GM20000 (cell line): ENCODE measurements around the gene CHRNG.
"Not testable (repeated sequence)": the region's sequence is repeated elsewhere in the genome, so short reads cannot be mapped to it uniquely, and the experiment has no call there.

Experiments
- DNase-seq: peaks from one replicate; pipeline ENCODE4 v3.0.0; 2012; ENCODE audit warnings: low spot score
- TF ChIP-seq, protein P1 (sequence below): IDR thresholded peaks from 2 replicates; pipeline ENCODE4 v1.5.1; 2012; ENCODE audit warnings: mild to moderate bottlenecking, control low read depth; ENCODE audit errors: extremely low read depth, missing control alignments

CHRNG gene

DNA sequence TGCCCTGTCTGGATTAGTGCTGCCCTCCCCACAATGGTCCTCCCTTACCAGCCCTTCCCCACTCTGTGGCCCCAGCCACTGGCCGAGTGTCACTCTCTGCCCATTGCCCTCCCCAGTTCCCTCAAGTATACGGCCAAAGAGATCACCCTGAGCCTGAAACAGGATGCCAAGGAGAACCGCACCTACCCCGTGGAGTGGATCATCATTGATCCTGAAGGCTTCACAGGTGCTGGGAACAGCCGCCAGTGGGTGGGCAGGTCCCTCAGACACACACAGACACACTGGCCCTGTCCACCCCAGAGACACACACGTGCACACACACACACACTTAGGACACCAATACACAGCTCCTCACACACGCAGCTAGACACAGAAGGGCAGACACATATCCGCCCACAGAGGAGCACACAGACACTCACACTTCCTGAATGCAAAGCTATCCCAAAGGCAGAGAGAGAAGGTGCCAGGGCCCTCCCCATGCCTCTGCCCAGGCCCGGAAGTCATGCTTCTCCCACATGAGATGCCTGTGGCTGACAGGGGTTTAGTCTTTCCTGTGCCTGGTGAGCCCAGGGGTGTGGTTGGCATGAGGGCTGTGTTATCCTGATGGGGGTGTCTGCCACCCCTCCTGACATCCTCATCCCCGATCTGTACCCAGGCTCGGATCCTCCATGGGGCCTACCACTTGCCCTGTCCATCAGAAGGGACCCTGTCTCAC lies 10.6 kb upstream of the CHRNG start:
- TF ChIP-seq, protein P1, sequence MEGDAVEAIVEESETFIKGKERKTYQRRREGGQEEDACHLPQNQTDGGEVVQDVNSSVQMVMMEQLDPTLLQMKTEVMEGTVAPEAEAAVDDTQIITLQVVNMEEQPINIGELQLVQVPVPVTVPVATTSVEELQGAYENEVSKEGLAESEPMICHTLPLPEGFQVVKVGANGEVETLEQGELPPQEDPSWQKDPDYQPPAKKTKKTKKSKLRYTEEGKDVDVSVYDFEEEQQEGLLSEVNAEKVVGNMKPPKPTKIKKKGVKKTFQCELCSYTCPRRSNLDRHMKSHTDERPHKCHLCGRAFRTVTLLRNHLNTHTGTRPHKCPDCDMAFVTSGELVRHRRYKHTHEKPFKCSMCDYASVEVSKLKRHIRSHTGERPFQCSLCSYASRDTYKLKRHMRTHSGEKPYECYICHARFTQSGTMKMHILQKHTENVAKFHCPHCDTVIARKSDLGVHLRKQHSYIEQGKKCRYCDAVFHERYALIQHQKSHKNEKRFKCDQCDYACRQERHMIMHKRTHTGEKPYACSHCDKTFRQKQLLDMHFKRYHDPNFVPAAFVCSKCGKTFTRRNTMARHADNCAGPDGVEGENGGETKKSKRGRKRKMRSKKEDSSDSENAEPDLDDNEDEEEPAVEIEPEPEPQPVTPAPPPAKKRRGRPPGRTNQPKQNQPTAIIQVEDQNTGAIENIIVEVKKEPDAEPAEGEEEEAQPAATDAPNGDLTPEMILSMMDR, result no peak
- no peak for DNase-seq

DNA sequence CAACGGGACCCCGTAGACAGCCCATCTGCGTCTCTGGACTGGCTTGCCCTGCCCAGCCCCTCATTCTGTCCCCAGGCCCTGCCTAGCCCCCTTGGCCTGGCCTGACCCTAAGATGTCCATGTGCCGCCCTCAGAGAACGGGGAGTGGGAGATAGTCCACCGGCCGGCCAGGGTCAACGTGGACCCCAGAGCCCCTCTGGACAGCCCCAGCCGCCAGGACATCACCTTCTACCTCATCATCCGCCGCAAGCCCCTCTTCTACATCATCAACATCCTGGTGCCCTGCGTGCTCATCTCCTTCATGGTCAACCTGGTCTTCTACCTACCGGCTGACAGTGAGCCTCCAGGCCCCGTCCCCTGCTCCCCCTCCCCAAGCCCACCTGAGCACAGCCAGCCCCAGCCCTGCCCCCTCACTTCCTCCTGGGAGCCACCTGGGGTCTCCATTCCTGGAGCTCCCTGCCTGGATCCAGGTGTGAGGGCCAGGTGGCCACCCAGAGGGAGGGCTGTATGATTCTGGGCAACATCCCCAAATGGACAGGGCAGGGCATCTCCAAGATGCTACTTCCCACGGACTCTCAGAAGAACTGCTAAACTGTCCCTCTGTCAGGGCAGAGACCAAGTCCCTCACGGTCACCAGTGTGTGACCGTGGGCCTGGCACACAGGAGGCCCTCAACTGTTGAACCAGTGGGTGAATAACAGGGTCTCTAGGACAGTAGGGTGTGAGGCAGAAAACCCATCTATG lies 9.5 kb upstream of the CHRNG start:
- DNase-seq, result no peak
- TF ChIP-seq, protein P1, result no peak

DNA sequence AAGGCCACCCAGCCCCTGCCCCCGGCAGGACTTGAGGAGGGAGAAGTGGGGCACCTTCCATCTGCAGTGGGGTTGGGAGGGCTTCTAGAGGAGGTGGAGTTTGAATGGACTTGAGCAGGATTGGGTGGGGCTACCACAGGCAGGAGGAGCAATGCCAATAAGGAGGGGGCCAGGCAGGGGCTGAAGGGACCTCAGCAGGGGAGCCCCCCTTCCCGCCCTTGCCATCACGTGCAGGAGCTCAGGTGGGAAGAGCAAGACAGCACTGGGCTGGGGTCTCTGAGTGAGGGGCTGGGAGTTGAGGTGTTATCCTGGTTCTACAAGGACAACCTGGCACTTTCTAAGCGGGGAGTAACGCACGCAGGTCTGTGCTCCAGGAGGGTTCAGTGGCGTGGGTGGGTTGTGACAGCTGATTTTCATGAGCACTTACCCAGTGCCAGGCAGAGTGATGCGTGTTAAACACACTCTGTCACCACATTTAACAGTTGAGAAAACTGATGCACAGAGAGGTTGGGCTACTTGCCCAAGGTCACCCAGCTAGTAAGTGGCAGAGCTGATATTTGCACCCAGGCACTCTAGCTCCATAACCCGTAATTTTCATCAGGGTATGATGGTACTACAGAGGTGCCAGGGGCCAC lies 8.7 kb upstream of the CHRNG start:
- no peak for DNase-seq
- TF ChIP-seq, protein P1, result no peak

DNA sequence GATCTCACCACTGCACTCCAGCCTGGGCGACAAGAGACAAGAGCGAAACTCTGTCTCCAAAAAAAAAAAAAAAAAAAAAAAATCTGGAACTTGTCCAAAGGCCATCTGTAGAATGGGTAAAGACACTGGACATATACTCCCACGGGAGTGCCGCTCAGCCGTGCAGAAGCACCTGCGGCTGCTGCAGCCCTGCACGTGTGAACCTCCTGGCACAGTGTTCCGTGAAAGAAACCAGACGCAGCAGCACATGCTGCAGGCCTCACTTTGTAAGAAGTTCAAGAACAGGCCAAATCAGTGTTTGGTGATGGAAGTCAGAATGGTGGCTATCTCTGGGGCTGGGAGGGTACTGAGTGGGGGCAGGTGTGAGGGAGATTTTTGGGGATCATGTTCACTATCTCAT lies 7.1 kb upstream of the CHRNG start:
- TF ChIP-seq, protein P1, result no peak
- DNase-seq, result no peak

DNA sequence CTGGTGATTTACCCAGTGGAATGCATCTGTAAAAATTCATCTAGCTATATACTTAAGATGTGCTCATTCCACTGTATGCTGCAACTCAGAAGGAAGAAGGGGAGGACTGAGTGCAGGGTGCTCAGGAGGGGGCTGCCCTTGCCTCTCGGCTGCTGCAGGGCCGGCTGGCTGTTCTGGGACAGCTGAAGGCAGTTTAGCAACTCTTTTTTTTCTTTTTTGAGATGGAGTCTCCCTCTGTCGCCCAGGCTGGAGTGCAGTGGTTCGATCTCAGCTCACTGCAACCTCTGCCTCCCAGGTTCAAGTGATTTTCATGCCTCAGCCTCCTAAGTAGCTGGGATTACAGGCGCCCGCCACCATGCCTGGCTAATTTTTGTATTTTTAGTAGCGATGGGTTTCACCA lies 6.7 kb upstream of the CHRNG start:
- DNase-seq, result not testable (repeated sequence)

DNA sequence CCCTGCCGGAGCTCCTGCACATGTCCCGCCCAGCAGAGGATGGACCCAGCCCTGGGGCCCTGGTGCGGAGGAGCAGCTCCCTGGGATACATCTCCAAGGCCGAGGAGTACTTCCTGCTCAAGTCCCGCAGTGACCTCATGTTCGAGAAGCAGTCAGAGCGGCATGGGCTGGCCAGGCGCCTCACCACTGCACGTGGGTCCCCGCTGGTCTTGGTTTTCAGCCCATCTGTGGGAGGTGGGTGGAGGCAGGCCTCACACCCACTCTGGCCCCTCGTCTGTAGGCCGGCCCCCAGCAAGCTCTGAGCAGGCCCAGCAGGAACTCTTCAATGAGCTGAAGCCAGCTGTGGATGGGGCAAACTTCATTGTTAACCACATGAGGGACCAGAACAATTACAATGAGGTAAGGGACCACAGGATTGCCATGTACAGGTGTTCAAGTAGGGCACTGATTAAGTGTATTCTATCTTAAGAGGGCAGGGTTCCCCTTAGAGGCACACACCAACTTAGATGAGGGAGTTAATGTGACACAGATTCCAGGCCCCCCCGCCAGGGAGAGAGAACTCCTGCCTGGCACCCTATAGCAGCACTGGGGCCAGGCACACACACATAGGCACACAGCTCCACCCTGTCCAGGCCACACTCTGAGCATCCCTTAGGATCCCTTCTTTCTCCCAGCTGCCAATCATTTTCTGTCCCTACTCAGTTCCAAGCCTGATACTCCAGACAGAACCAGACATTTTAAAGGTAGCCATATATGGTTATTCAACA lies 5.4 kb upstream of the CHRNG start:
- TF ChIP-seq, protein P1, result no peak
- no peak for DNase-seq

DNA sequence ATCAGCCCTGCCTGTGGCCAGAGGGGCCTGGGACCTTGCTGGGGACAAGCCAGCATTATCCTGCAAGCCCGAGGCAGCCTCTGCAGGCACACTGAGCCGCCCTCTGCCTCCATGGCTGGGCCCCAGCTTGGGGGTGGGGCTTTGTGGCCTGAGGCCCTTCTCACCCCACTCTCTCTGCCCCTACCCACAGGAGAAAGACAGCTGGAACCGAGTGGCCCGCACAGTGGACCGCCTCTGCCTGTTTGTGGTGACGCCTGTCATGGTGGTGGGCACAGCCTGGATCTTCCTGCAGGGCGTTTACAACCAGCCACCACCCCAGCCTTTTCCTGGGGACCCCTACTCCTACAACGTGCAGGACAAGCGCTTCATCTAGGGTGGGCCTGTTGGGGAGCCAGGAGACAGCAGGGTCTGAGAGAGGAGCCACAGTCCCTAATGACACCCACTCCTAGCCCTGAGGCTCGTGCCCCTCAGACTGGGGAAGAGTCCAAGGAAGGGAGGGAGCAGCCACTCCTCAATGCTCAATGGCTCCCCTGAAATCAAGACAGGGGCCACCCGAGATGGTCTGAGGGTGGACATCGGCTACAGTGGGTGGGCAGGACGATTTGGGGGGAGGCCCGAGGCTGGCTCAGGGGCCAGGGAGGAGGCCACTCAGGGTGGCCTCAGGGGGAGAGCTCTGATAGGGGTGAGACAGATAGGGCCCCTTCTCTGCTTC lies 4.4 kb upstream of the CHRNG start:
- DNase-seq, result no peak
- TF ChIP-seq, protein P1, result no peak
